Liver (tissue), 9 donors: Measurements from ENCODE around the gene ERMARD. TPM values are rescaled to one million over a fixed set of nuclear protein-coding genes. Genes with fewer than 3 reads are reported as not detected.

Experiments used
- DNase-seq: peaks from one replicate; pipeline ENCODE4 v3.0.0-alpha.2; 2017; ENCODE audit warnings: low spot score
- H3K27ac ChIP-seq, 2 donors: one replicate each; pipeline ENCODE4 v1.7.0; 2013; ENCODE audit warnings: inconsistent platforms in 2 of 2, low read length in 2 of 2, control low read depth in 1 of 2, low read depth in 1 of 2, mild to moderate bottlenecking in 1 of 2
- H3K27me3 ChIP-seq, 4 donors: one replicate each; pipeline versions ENCODE4 v1.6.1 to v1.7.0; 2013; ENCODE audit warnings: low read length in 3 of 4, inconsistent platforms in 1 of 4, mild to moderate bottlenecking in 1 of 4, moderate library complexity in 1 of 4; ENCODE audit not compliant: control insufficient read depth in 4 of 4, insufficient read depth in 4 of 4
- H3K36me3 ChIP-seq, 4 donors: one replicate each; pipeline versions ENCODE4 v1.6.1 to v1.7.0; 2013; ENCODE audit warnings: low read length in 3 of 4, mild to moderate bottlenecking in 3 of 4, low read depth in 1 of 4, moderate library complexity in 1 of 4; ENCODE audit not compliant: control insufficient read depth in 4 of 4, insufficient read depth in 3 of 4
- H3K4me1 ChIP-seq, 4 donors: one replicate each; pipeline versions ENCODE4 v1.6.1 to v1.7.0; 2013; ENCODE audit warnings: low read length in 3 of 4, mild to moderate bottlenecking in 3 of 4, moderate library complexity in 1 of 4; ENCODE audit not compliant: control insufficient read depth in 4 of 4, insufficient read depth in 4 of 4
- H3K4me3 ChIP-seq, 3 donors: one replicate each; pipeline versions ENCODE4 v1.6.1 to v1.7.0; 2013; ENCODE audit warnings: low read length in 3 of 3, control low read depth in 1 of 3, low read depth in 1 of 3, mild to moderate bottlenecking in 1 of 3
- H3K9ac ChIP-seq, 2 donors: one replicate each; pipeline ENCODE4 v1.7.0; 2013; ENCODE audit warnings: low read length in 2 of 2, mild to moderate bottlenecking in 2 of 2, moderate library complexity in 2 of 2, control low read depth in 1 of 2, low read depth in 1 of 2
- H3K9me3 ChIP-seq, 4 donors: one replicate each; pipeline versions ENCODE4 v1.6.1 to v1.7.0; 2013; ENCODE audit warnings: low read length in 3 of 4; ENCODE audit not compliant: control insufficient read depth in 4 of 4
- ATF3 ChIP-seq: IDR thresholded peaks from 2 replicates; pipeline ENCODE4 v1.6.1; 2016; ENCODE audit warnings: antibody characterized with exemption
- CTCF ChIP-seq: fragments of 150-350 bp; IDR thresholded peaks from 2 replicates; pipeline ENCODE4 v1.5.1; 2017; ENCODE audit warnings: improper control_type of control experiment, low read depth, low read length; ENCODE audit not compliant: missing input control
- EGR1 ChIP-seq, 2 donors: IDR thresholded peaks; 2 replicates each; pipeline ENCODE4 v1.6.1; 2016 to 2018; ENCODE audit warnings: antibody characterized with exemption in 2 of 2, low read depth in 2 of 2
- FOXA1 ChIP-seq: IDR thresholded peaks from 2 replicates; pipeline ENCODE4 v1.6.1; 2016; ENCODE audit warnings: antibody characterized with exemption
- FOXA2 ChIP-seq: IDR thresholded peaks from 2 replicates; pipeline ENCODE4 v1.6.1; 2016; ENCODE audit warnings: antibody characterized with exemption
- HNF4A ChIP-seq, 2 donors: conservative IDR thresholded peaks; 2 replicates each; pipeline ENCODE4 v1.6.1; 2016; ENCODE audit warnings: antibody characterized with exemption in 2 of 2, mild to moderate bottlenecking in 2 of 2
- HNF4G ChIP-seq: IDR thresholded peaks from 2 replicates; pipeline ENCODE4 v1.6.1; 2016; ENCODE audit warnings: antibody characterized with exemption
- JUND ChIP-seq, 2 donors: IDR thresholded peaks; 2 replicates each; pipeline ENCODE4 v1.6.1; 2016; ENCODE audit warnings: antibody characterized with exemption in 2 of 2
- MAX ChIP-seq: IDR thresholded peaks from 2 replicates; pipeline ENCODE4 v1.6.1; 2016; ENCODE audit warnings: antibody characterized with exemption
- NR2F2 ChIP-seq: IDR thresholded peaks from 2 replicates; pipeline ENCODE4 v1.6.1; 2016; ENCODE audit warnings: antibody characterized with exemption
- RAD21 ChIP-seq, 2 donors: IDR thresholded peaks; 2 replicates each; pipeline ENCODE4 v1.6.1; 2016; ENCODE audit warnings: antibody characterized with exemption in 2 of 2, mild to moderate bottlenecking in 2 of 2
- RXRA ChIP-seq, 2 donors: IDR thresholded peaks; 2 replicates each; pipeline ENCODE4 v1.6.1; 2017 to 2018; ENCODE audit warnings: antibody characterized with exemption in 2 of 2, mild to moderate bottlenecking in 1 of 2
- SP1 ChIP-seq: IDR thresholded peaks from 2 replicates; pipeline ENCODE4 v1.6.1; 2018; ENCODE audit warnings: antibody characterized with exemption, mild to moderate bottlenecking
- TAF1 ChIP-seq: conservative IDR thresholded peaks from 2 replicates; pipeline ENCODE4 v1.6.1; 2016; ENCODE audit warnings: antibody characterized with exemption, mild to moderate bottlenecking
- YY1 ChIP-seq: IDR thresholded peaks from 2 replicates; pipeline ENCODE4 v1.6.1; 2016; ENCODE audit warnings: antibody characterized with exemption, mild to moderate bottlenecking
- ZBTB33 ChIP-seq: IDR thresholded peaks from 2 replicates; pipeline ENCODE4 v1.6.1; 2016; ENCODE audit warnings: antibody characterized with exemption
- WGBS: extraction: QIAGEN DNeasy Blood & Tissue Kit; methylation state at CpG from one replicate; pipeline ENCODE4 v1.1.7; 2013; 5-methylcytosine and 5-hydroxymethylcytosine counted together
- polyA plus RNA-seq, 2 donors: library from polyadenylated mRNA; stranded (reverse) in 1 of 2; unstranded in 1 of 2; fragments of 200-250 nt in 1 of 2; fragments of >200 nt in 1 of 2; fragmentation: Nextera tagmentation in 1 of 2; extraction: Ambion mirVana in 1 of 2; gene quantifications; one replicate each; pipeline versions ENCODE4 v1.2.1 to v1.2.3, GENCODE V29; 2013 to 2015
- total RNA-seq, 2 donors: library from RNA; depleted of rRNA; stranded (reverse); fragments of >200 nt; gene quantifications; one replicate each; pipeline ENCODE4 v1.2.3, GENCODE V29; 2014
- TF ChIP-seq, protein P1 (sequence below): IDR thresholded peaks from 2 replicates; pipeline ENCODE4 v1.6.1; 2016; ENCODE audit warnings: antibody characterized with exemption, mild to moderate bottlenecking
- donor health status: healthy.
- donor health status: healthy.
- donor health status: healthy.
- donor health status: healthy.
- donor health status: healthy.

Gene ERMARD
- total and polyA plus RNA-seq, 4 donors = 10.1 to 20.7 (median 14.0) TPM

DNA sequence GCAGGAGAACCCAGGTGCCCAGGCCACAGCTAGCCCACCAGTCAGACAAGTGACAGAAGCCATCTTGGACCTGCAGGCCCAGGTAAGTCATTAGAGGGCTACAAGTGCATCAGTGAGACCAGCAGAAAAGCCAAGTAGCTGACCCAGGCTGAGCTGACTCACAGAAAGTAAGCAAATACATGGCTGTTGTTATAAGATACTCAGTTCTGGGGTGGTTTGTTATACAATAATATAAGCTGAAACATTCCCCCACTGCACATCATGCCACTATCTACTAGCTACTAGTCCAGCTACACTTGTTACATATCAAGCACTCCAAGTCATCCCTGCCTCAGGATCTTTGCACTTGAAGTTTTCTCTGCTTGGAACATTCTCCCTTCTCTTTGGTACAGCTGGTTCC, 10.1 kb upstream of the ERMARD start:
- Histone ChIP-seq H3K4me1 (no peaks in the 10 kb centered on the region), H3K27me3 (no peaks in the 10 kb centered on the region), H3K27ac (no peak overlapping the region), H3K9ac (no peak overlapping the region), H3K9me3 (no peaks in the 10 kb centered on the region), H3K36me3 (no peaks in the 10 kb centered on the region), H3K4me3 (no peak overlapping the region)
- no peak for DNase-seq
- TF ChIP-seq YY1 (no peak), HNF4A (conservative IDR thresholded peaks at IDR 0.05) (no peak)

- H3K4me3 ChIP-seq = no peak overlapping the region
- no peaks in the 10 kb centered on the region for H3K9me3 ChIP-seq
- peaks cover 0 to 10% (median 2%) of the 10 kb centered on the region in 4 donors for H3K4me1 ChIP-seq
- no peaks in the 10 kb centered on the region for H3K36me3 ChIP-seq
- 87% methylated on average over 3 of the region's 3 CpGs for WGBS
- no peak overlapping the region for H3K27ac ChIP-seq
- TF ChIP-seq FOXA2 (no peak), RAD21 (IDR thresholded peaks at IDR 0.05) (no peak), CTCF (no peak), HNF4A (conservative IDR thresholded peaks at IDR 0.05) (no peak), JUND (IDR thresholded peaks at IDR 0.05) (no peak), YY1 (no peak), SP1 (no peak), ZBTB33 (no peak), NR2F2 (no peak), RXRA (IDR thresholded peaks at IDR 0.05) (no peak), TAF1 (no peak), FOXA1 (no peak), ATF3 (no peak), EGR1 (IDR thresholded peaks at IDR 0.05; ENCODE audit: low read depth in 2 of 2) (no peak), MAX (no peak), HNF4G (no peak)
- TF ChIP-seq, protein P1, sequence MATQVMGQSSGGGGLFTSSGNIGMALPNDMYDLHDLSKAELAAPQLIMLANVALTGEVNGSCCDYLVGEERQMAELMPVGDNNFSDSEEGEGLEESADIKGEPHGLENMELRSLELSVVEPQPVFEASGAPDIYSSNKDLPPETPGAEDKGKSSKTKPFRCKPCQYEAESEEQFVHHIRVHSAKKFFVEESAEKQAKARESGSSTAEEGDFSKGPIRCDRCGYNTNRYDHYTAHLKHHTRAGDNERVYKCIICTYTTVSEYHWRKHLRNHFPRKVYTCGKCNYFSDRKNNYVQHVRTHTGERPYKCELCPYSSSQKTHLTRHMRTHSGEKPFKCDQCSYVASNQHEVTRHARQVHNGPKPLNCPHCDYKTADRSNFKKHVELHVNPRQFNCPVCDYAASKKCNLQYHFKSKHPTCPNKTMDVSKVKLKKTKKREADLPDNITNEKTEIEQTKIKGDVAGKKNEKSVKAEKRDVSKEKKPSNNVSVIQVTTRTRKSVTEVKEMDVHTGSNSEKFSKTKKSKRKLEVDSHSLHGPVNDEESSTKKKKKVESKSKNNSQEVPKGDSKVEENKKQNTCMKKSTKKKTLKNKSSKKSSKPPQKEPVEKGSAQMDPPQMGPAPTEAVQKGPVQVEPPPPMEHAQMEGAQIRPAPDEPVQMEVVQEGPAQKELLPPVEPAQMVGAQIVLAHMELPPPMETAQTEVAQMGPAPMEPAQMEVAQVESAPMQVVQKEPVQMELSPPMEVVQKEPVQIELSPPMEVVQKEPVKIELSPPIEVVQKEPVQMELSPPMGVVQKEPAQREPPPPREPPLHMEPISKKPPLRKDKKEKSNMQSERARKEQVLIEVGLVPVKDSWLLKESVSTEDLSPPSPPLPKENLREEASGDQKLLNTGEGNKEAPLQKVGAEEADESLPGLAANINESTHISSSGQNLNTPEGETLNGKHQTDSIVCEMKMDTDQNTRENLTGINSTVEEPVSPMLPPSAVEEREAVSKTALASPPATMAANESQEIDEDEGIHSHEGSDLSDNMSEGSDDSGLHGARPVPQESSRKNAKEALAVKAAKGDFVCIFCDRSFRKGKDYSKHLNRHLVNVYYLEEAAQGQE = no peak
- DNase-seq = no peak
- H3K9ac ChIP-seq = no peak overlapping the region
- no peaks in the 10 kb centered on the region for H3K27me3 ChIP-seq
Observed at GRCh38 chr6:169745405-169745804, 6.0 kb upstream of the ERMARD start.
